Activated T-cell treated with anti-CD3 and anti-CD28 coated beads for 1 hour (primary cell): Measurements from ENCODE around the gene UBN2.

Source experiments
- DNase-seq: peaks from one replicate; pipeline ENCODE4 v3.0.0-alpha.2; 2020; ENCODE audit warnings: low read depth

The UBN2 gene

GRCh38 chr7:139355320-139355719, 124.3 kb downstream of the UBN2 start:
- no peak for DNase-seq
